Neural cell (in vitro differentiated cells): ENCODE measurements around the gene CD72.

Experiments
- EP300 ChIP-seq: fragments of 450-650 bp; conservative IDR thresholded peaks from 2 replicates; pipeline ENCODE4 v1.6.1; 2014; ENCODE audit warnings: antibody characterized with exemption, mild to moderate bottlenecking, moderate library complexity; ENCODE audit not compliant: poor library complexity, severe bottlenecking
- EZH2 ChIP-seq: fragments of 200-600, 300-800 bp; shearing (Covaris generic), sonication (generic); IDR thresholded peaks from 2 replicates; pipeline ENCODE4 v1.6.1; 2014; ENCODE audit warnings: antibody characterized with exemption, low read length, borderline replicate concordance, mild to moderate bottlenecking; ENCODE audit not compliant: insufficient read depth, poor library complexity, severe bottlenecking
- POLR2AphosphoS5 ChIP-seq: IDR thresholded peaks from 2 replicates; pipeline ENCODE4 v1.6.1; 2012
- TAF1 ChIP-seq: IDR thresholded peaks from 2 replicates; pipeline ENCODE4 v1.6.1; 2012; ENCODE audit warnings: low read depth
- TF ChIP-seq, protein P1 (sequence below): fragments of 450-650 bp; IDR thresholded peaks from 2 replicates; pipeline ENCODE4 v1.5.1; 2014; ENCODE audit warnings: antibody characterized with exemption, mild to moderate bottlenecking, moderate library complexity; ENCODE audit not compliant: poor library complexity, severe bottlenecking
- TF ChIP-seq, protein P2 (sequence below): IDR thresholded peaks from 2 replicates; pipeline ENCODE4 v1.6.1; 2012; ENCODE audit warnings: borderline replicate concordance

DNA sequence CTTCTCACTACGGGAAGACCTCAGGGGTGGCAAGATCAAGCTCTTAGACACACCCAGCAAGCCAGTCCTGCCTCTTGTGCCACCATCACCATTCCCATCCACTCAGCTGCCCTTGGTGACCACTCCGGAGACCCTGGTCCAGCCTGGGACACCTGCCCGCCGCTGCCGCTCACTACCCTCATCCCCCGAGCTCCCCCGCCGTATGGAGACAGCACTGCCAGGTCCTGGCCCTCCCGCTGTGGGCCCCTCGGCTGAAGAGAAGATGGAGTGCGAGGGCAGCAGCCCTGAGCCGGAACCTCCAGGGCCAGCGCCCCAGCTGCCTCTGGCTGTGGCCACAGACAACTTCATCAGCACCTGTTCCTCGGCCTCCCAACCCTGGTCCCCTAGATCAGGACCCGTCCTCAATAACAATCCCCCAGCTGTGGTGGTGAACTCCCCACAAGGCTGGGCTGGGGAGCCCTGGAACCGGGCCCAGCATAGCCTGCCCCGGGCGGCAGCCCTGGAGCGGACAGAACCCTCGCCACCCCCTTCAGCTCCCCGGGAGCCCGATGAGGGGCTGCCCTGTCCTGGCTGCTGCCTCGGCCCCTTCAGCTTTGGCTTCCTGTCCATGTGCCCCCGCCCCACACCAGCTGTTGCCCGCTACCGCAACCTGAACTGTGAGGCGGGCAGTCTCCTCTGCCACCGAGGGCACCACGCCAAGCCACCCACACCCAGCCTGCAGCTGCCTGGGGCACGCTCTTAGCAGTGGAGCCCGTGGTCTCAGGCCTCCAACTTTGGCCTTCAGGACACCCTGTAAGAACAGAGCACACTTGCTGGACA lies 9.0 kb downstream of the CD72 start:
- TF ChIP-seq, protein P1, sequence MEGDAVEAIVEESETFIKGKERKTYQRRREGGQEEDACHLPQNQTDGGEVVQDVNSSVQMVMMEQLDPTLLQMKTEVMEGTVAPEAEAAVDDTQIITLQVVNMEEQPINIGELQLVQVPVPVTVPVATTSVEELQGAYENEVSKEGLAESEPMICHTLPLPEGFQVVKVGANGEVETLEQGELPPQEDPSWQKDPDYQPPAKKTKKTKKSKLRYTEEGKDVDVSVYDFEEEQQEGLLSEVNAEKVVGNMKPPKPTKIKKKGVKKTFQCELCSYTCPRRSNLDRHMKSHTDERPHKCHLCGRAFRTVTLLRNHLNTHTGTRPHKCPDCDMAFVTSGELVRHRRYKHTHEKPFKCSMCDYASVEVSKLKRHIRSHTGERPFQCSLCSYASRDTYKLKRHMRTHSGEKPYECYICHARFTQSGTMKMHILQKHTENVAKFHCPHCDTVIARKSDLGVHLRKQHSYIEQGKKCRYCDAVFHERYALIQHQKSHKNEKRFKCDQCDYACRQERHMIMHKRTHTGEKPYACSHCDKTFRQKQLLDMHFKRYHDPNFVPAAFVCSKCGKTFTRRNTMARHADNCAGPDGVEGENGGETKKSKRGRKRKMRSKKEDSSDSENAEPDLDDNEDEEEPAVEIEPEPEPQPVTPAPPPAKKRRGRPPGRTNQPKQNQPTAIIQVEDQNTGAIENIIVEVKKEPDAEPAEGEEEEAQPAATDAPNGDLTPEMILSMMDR, result no peak
- no peak for TF ChIP-seq EZH2
- no peak for TF ChIP-seq EP300
- no peak for TF ChIP-seq POLR2AphosphoS5
- TF ChIP-seq TAF1, result no peak
- TF ChIP-seq, protein P2, sequence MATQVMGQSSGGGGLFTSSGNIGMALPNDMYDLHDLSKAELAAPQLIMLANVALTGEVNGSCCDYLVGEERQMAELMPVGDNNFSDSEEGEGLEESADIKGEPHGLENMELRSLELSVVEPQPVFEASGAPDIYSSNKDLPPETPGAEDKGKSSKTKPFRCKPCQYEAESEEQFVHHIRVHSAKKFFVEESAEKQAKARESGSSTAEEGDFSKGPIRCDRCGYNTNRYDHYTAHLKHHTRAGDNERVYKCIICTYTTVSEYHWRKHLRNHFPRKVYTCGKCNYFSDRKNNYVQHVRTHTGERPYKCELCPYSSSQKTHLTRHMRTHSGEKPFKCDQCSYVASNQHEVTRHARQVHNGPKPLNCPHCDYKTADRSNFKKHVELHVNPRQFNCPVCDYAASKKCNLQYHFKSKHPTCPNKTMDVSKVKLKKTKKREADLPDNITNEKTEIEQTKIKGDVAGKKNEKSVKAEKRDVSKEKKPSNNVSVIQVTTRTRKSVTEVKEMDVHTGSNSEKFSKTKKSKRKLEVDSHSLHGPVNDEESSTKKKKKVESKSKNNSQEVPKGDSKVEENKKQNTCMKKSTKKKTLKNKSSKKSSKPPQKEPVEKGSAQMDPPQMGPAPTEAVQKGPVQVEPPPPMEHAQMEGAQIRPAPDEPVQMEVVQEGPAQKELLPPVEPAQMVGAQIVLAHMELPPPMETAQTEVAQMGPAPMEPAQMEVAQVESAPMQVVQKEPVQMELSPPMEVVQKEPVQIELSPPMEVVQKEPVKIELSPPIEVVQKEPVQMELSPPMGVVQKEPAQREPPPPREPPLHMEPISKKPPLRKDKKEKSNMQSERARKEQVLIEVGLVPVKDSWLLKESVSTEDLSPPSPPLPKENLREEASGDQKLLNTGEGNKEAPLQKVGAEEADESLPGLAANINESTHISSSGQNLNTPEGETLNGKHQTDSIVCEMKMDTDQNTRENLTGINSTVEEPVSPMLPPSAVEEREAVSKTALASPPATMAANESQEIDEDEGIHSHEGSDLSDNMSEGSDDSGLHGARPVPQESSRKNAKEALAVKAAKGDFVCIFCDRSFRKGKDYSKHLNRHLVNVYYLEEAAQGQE, result no peak
